GM18870 (cell line): Measurements from ENCODE around the gene TMEM127.
A peak's percentile ranks its signal among the peaks of the same experiment; 100 is the strongest.
"Not testable (repeated sequence)": the region's sequence is repeated elsewhere in the genome, so short reads cannot be mapped to it uniquely, and the experiment has no call there.

Source experiments
- ATAC-seq: cut with Tn5 transposase; IDR thresholded peaks from one replicate; pipeline ENCODE4 v1.9.1; 2021; ENCODE audit warnings: moderate library complexity; ENCODE audit not compliant: unreplicated experiment

The TMEM127 gene

GRCh38 chr2:96265840-96266679 is at the start of gene TMEM127, which contains the start of gene CIAO1:
Gene TMEM127 (minus strand): TSS chr2:96265997. CDS start chr2:96265381, 616 bp downstream.
Gene CIAO1 (plus strand): TSS chr2:96266225. CDS start chr2:96266351, 126 bp downstream.
- ATAC-seq: peak; percentile 87

- ATAC-seq: no peak
These were observed 49.2 kb upstream of the TMEM127 start for GRCh38 chr2:96315005-96315399.

- no peak for ATAC-seq
These were observed 42.5 kb upstream of the TMEM127 start for GRCh38 chr2:96308248-96308647.

GRCh38 chr2:96306370-96306769 is 40.6 kb upstream of the TMEM127 start:
- no peak for ATAC-seq

GRCh38 chr2:96305979-96306308 is 40.1 kb upstream of the TMEM127 start:
- ATAC-seq: no peak

- peak; percentile 71 for ATAC-seq
These were observed 39.5 kb upstream of the TMEM127 start, which contains the start of gene SNRNP200 for GRCh38 chr2:96305091-96305978. Gene SNRNP200 (minus strand): TSS chr2:96305546. CDS start chr2:96305437, 109 bp downstream.

GRCh38 chr2:96304606-96305005 is 38.8 kb upstream of the TMEM127 start:
- ATAC-seq: no peak

- no peak for ATAC-seq
These were observed 36.1 kb upstream of the TMEM127 start for GRCh38 chr2:96301865-96302264.

- no peak for ATAC-seq
These were observed 31.1 kb upstream of the TMEM127 start for GRCh38 chr2:96296925-96297324.

- ATAC-seq: not testable (repeated sequence)
These were observed 28.5 kb upstream of the TMEM127 start for GRCh38 chr2:96294271-96294670.

- ATAC-seq: no peak
These were observed 26.0 kb upstream of the TMEM127 start for GRCh38 chr2:96291751-96292150.

- no peak for ATAC-seq
These were observed 21.6 kb upstream of the TMEM127 start for GRCh38 chr2:96287273-96287856.

- no peak for ATAC-seq
These were observed 11.1 kb upstream of the TMEM127 start for GRCh38 chr2:96276787-96277499.

GRCh38 chr2:96274355-96275056 is 8.7 kb upstream of the TMEM127 start:
- no peak for ATAC-seq

GRCh38 chr2:96273763-96274162 is 8.0 kb upstream of the TMEM127 start:
- no peak for ATAC-seq

- ATAC-seq: no peak
These were observed 6.2 kb upstream of the TMEM127 start for GRCh38 chr2:96271995-96272394.

GRCh38 chr2:96267159-96267971 is 1.6 kb upstream of the TMEM127 start:
- no peak for ATAC-seq

GRCh38 chr2:96265349-96265839 is 403 bp downstream of the TMEM127 start:
- ATAC-seq: no peak
